ENCODE results near the gene TOMM7. TPM values are rescaled to one million over a fixed set of nuclear protein-coding genes. Genes with fewer than 3 reads are reported as not detected.
A peak's percentile ranks its signal among the peaks of the same experiment; 100 is the strongest.

The TOMM7 gene
- total RNA-seq, 2 experiments from 2014 or later = 189 to 195 TPM

GRCh38 chr7:22858640-22859561 lies 36.3 kb upstream of the TOMM7 start:
- BruUV-seq (replicated peaks) = no TSS peak
- DNase-seq (ENCODE audit: low spot score) = no peak

GRCh38 chr7:22858274-22858639 lies 35.6 kb upstream of the TOMM7 start:
- Histone ChIP-seq H4K20me1 (ENCODE audit: insufficient read depth, low read length) (no peaks in the 10 kb centered on the region), H3K79me2 (ENCODE audit: insufficient read depth, low read depth, low read length) (peaks cover 29% of the 10 kb centered on the region), H3K9me3 (ENCODE audit: low read length) (no peaks in the 10 kb centered on the region), H3K4me3 (ENCODE audit: low read depth, low read length, poor library complexity, severe bottlenecking) (no peak overlapping the region), H3K9me2 (ENCODE audit: insufficient read depth, low read length) (no peaks in the 10 kb centered on the region), H3K4me1 (ENCODE audit: insufficient read depth, low read length, poor library complexity, severe bottlenecking) (peaks cover 32% of the 10 kb centered on the region), H3K4me2 (ENCODE audit: low read length) (no peak overlapping the region), H2AFZ (ENCODE audit: low read length) (no peak overlapping the region), H3K27ac (ENCODE audit: low read depth, low read length, poor library complexity, severe bottlenecking) (no peak overlapping the region), H3K36me3 (ENCODE audit: insufficient read depth, low read length) (peaks cover 74% of the 10 kb centered on the region)
- DNase-seq (ENCODE audit: low spot score) = no peak
- ChIA-PET POLR2A (interaction anchor here (1.0 kb wide), 1 partner anchor 9 kb away, joined by 8 read pairs; no protein-coding TSS in a partner anchor), CTCF (ENCODE audit: unreplicated experiment) (no interaction called here)
- intact Hi-C loops (cut with micrococcal nuclease; ENCODE audit: unreplicated experiment) = no loop called here
- BruUV-seq (replicated peaks) = no TSS peak
- TF ChIP-seq EZH2phosphoT487 (IDR thresholded peaks at IDR 0.05; ENCODE audit: borderline replicate concordance, low read depth, low read length) (no peak), CTCF (conservative IDR thresholded peaks at IDR 0.05; ENCODE audit: low read length) (no peak)

More at GRCh38 chr7:22858640-22859561, 36.3 kb upstream of the TOMM7 start:
- H3K4me3 ChIP-seq (ENCODE audit: low read depth, low read length, poor library complexity, severe bottlenecking) = no peak overlapping the region
- no peaks in the 10 kb centered on the region for H3K9me2 ChIP-seq (ENCODE audit: insufficient read depth, low read length)
- no peak for TF ChIP-seq EZH2phosphoT487 (IDR thresholded peaks at IDR 0.05; ENCODE audit: borderline replicate concordance, low read depth, low read length)
- no peak for TF ChIP-seq CTCF (conservative IDR thresholded peaks at IDR 0.05; ENCODE audit: low read length)
- H2AFZ ChIP-seq (ENCODE audit: low read length) = no peak overlapping the region
- ChIA-PET CTCF (ENCODE audit: unreplicated experiment) (no interaction called here), POLR2A (no interaction called here)
- H3K36me3 ChIP-seq (ENCODE audit: insufficient read depth, low read length) = peaks cover 81% of the 10 kb centered on the region
- peaks cover 29% of the 10 kb centered on the region for H3K79me2 ChIP-seq (ENCODE audit: insufficient read depth, low read depth, low read length)
- H4K20me1 ChIP-seq (ENCODE audit: insufficient read depth, low read length) = no peaks in the 10 kb centered on the region
- intact Hi-C loops (cut with micrococcal nuclease; ENCODE audit: unreplicated experiment) = no loop called here
- H3K4me2 ChIP-seq (ENCODE audit: low read length) = 0 out of 2 replicates have a peak overlapping the region, but pooled peaks have one; percentile 7
- no peaks in the 10 kb centered on the region for H3K9me3 ChIP-seq (ENCODE audit: low read length)
- H3K4me1 ChIP-seq (ENCODE audit: insufficient read depth, low read length, poor library complexity, severe bottlenecking) = peaks cover 27% of the 10 kb centered on the region
- H3K27ac ChIP-seq (ENCODE audit: low read depth, low read length, poor library complexity, severe bottlenecking) = peak overlapping the region; percentile 21

GRCh38 chr7:22856416-22856815 lies 33.8 kb upstream of the TOMM7 start:
- no peak overlapping the region for H2AFZ ChIP-seq (ENCODE audit: low read length)
- ChIA-PET POLR2A (interaction anchor here (0.5 to 1.9 kb wide), 8 partner anchors 8 to 442 kb away, joined by 3 to 6 read pairs (median 4); no protein-coding TSS in a partner anchor), CTCF (ENCODE audit: unreplicated experiment) (no interaction called here)
- H3K27ac ChIP-seq (ENCODE audit: low read depth, low read length, poor library complexity, severe bottlenecking) = peak overlapping the region; percentile 14
- peak overlapping the region; percentile 90 for H3K4me2 ChIP-seq (ENCODE audit: low read length)
- peaks cover 63% of the 10 kb centered on the region for H3K36me3 ChIP-seq (ENCODE audit: insufficient read depth, low read length)
- H3K9me3 ChIP-seq (ENCODE audit: low read length) = no peaks in the 10 kb centered on the region
- DNase-seq (ENCODE audit: low spot score) = no peak
- H3K4me3 ChIP-seq (ENCODE audit: low read depth, low read length, poor library complexity, severe bottlenecking) = peak overlapping the region; percentile 81
- no peaks in the 10 kb centered on the region for H4K20me1 ChIP-seq (ENCODE audit: insufficient read depth, low read length)
- TF ChIP-seq CTCF (conservative IDR thresholded peaks at IDR 0.05; ENCODE audit: low read length) (no peak), EZH2phosphoT487 (IDR thresholded peaks at IDR 0.05; ENCODE audit: borderline replicate concordance, low read depth, low read length) (no peak)
- BruUV-seq (replicated peaks) = no TSS peak
- H3K9me2 ChIP-seq (ENCODE audit: insufficient read depth, low read length) = no peaks in the 10 kb centered on the region
- peaks cover 29% of the 10 kb centered on the region for H3K79me2 ChIP-seq (ENCODE audit: insufficient read depth, low read depth, low read length)
- H3K4me1 ChIP-seq (ENCODE audit: insufficient read depth, low read length, poor library complexity, severe bottlenecking) = peaks cover 42% of the 10 kb centered on the region
- intact Hi-C loops (cut with micrococcal nuclease; ENCODE audit: unreplicated experiment) = no loop called here
